PC-3 (cell line): Measurements from ENCODE around the gene DIP2B. TPM values are rescaled to one million over a fixed set of nuclear protein-coding genes. Genes with fewer than 3 reads are reported as not detected.
"Not testable (repeated sequence)": the region's sequence is repeated elsewhere in the genome, so short reads cannot be mapped to it uniquely, and the experiment has no call there.

Source experiments
- ATAC-seq: fragments of 200-7000 bp; cut with Tn5 transposase; 2 replicates; pipeline ENCODE4 v1.9.1; 2020; ENCODE audit warnings: mild to moderate bottlenecking, moderate library complexity
- BruUV-seq: library from RNA; stranded (reverse); fragments of 400-500 nt; replicated peaks from 2 replicates; lab custom pipeline; 2021; lab: Mats Ljungman, UMichigan
- CTCF ChIA-PET: fragments of 300-600 bp; sonication (Branson Sonifier 250); formaldehyde crosslinking; loops from one replicate; lab custom pipeline; 2022; ENCODE audit warnings: antibody characterized with exemption; lab: Charles Lee
- POLR2A ChIA-PET: fragments of 300-600 bp; sonication (Branson Sonifier 250); formaldehyde crosslinking; loops from one replicate; lab custom pipeline; 2022; ENCODE audit warnings: antibody characterized with exemption; ENCODE audit not compliant: unreplicated experiment; lab: Charles Lee
- DNase-seq: peaks from one replicate; pipeline ENCODE4 v3.0.0-alpha.2; 2015
- H2AFZ ChIP-seq: fragments of 300-600 bp; sonication (generic); 2 replicates; pipeline ENCODE4 v1.6.0; 2016; ENCODE audit warnings: antibody characterized with exemption, low read length
- H3F3A ChIP-seq: fragments of 300-600 bp; sonication (generic); one replicate; pipeline ENCODE4 v1.6.0; 2017; ENCODE audit warnings: antibody characterized with exemption, low read length, control low read depth, mild to moderate bottlenecking; ENCODE audit not compliant: unreplicated experiment
- H3K27ac ChIP-seq: fragments of 300-600 bp; sonication (generic); 2 replicates; pipeline ENCODE4 v1.5.1; 2016; ENCODE audit warnings: mild to moderate bottlenecking, low read length
- H3K27me3 ChIP-seq: fragments of 300-600 bp; sonication (generic); 2 replicates; pipeline ENCODE4 v1.6.1; 2016; ENCODE audit warnings: low read length, mixed read lengths
- H3K36me3 ChIP-seq: fragments of 300-600 bp; sonication (generic); 2 replicates; pipeline ENCODE4 v1.6.1; 2016; ENCODE audit warnings: low read depth, mixed run types, low read length, mixed read lengths
- H3K4me1 ChIP-seq: fragments of 300-600 bp; sonication (generic); 2 replicates; pipeline ENCODE4 v1.5.1; 2016; ENCODE audit warnings: low read length; ENCODE audit not compliant: insufficient read depth
- H3K4me2 ChIP-seq: fragments of 300-600 bp; sonication (generic); 2 replicates; pipeline ENCODE4 v1.6.0; 2016; ENCODE audit warnings: low read length
- H3K4me3 ChIP-seq: fragments of 300-600 bp; sonication (generic); 2 replicates; pipeline ENCODE4 v1.5.1; 2016; ENCODE audit warnings: mild to moderate bottlenecking, low read length, mixed read lengths
- H3K79me2 ChIP-seq: fragments of 300-600 bp; sonication (generic); 2 replicates; pipeline ENCODE4 v1.6.1; 2017; ENCODE audit warnings: low read length, mixed read lengths
- H3K9ac ChIP-seq: fragments of 300-600 bp; sonication (generic); 2 replicates; pipeline ENCODE4 v1.6.0; 2016; ENCODE audit warnings: mild to moderate bottlenecking, low read length
- H3K9me2 ChIP-seq: fragments of 300-600 bp; sonication (generic); replicated peaks from 2 replicates; pipeline ENCODE4 v1.6.1; 2016; ENCODE audit warnings: mixed run types, low read length, mixed read lengths
- H3K9me3 ChIP-seq: fragments of 300-600 bp; sonication (generic); 2 replicates; pipeline ENCODE4 v1.6.1; 2016; ENCODE audit warnings: low read length, mixed read lengths
- H4K20me1 ChIP-seq: fragments of 300-600 bp; sonication (generic); 2 replicates; pipeline ENCODE4 v1.6.1; 2016; ENCODE audit warnings: low read length, mixed read lengths
- CTCF ChIP-seq: fragments of 300-600 bp; sonication (generic); conservative IDR thresholded peaks from 2 replicates; pipeline ENCODE4 v1.5.1; 2017; ENCODE audit warnings: antibody characterized with exemption, low read depth, mild to moderate bottlenecking, low read length
- EZH2 ChIP-seq: fragments of 300-600 bp; sonication (generic); IDR thresholded peaks from one replicate; pipeline ENCODE4 v1.6.1; 2017; ENCODE audit warnings: antibody characterized with exemption, mild to moderate bottlenecking, low read length; ENCODE audit not compliant: unreplicated experiment
- EZH2phosphoT487 ChIP-seq: fragments of 300-600 bp; sonication (generic); IDR thresholded peaks from 2 replicates; pipeline ENCODE4 v1.6.1; 2018; ENCODE audit warnings: mild to moderate bottlenecking, antibody characterized with exemption, low read length, borderline replicate concordance
- intact Hi-C: fragments of 100-400 bp; cut with micrococcal nuclease; formaldehyde crosslinking; loops from 2 replicates; pipeline ENCODE4 v1.9.0; 2023
- total RNA-seq: library from RNA; depleted of rRNA; stranded (reverse); fragments of >200 nt; gene quantifications from 2 replicates; pipeline ENCODE4 v1.2.3, GENCODE V29; 2014

The DIP2B gene
- total RNA-seq, 1 experiment from 2014 or later = 36.3 TPM

GRCh38 chr12:50556273-50556672 is 51.5 kb downstream of the DIP2B start:
- Histone ChIP-seq H3K4me2 (peak overlapping the region; percentile 58), H3F3A (no peaks in the 10 kb centered on the region), H3K9me3 (no peaks in the 10 kb centered on the region), H3K27ac (peak overlapping the region; percentile 88), H2AFZ (no peak overlapping the region), H3K27me3 (no peaks in the 10 kb centered on the region), H3K9ac (peak overlapping the region; percentile 60), H4K20me1 (no peaks in the 10 kb centered on the region), H3K4me1 (peaks cover 26% of the 10 kb centered on the region), H3K9me2 (no peaks in the 10 kb centered on the region), H3K79me2 (peaks cover 83% of the 10 kb centered on the region), H3K4me3 (no peak overlapping the region; the same call in 1 of the 2 replicates), H3K36me3 (no peaks in the 10 kb centered on the region; the same call in 1 of the 2 replicates)
- POLR2A ChIA-PET = interaction anchor here (0.6 kb wide), 1 partner anchor 27 kb away, joined by 3 read pairs; no protein-coding TSS in a partner anchor
- peak; percentile 91 for ATAC-seq
- CTCF ChIA-PET = no interaction called here
- intact Hi-C loops = loop anchor here (2.0 kb wide), 1 partner anchor 13 kb away; no protein-coding TSS in a partner anchor
- no TSS peak for BruUV-seq
- peak; percentile 79 for DNase-seq
- TF ChIP-seq EZH2phosphoT487 = no peak
- TF ChIP-seq CTCF = no peak
- no peak for TF ChIP-seq EZH2

- intact Hi-C loops = loop anchor here (2.0 kb wide), 1 partner anchor 14 kb away; no protein-coding TSS in a partner anchor
- H3K9me2 ChIP-seq, H3K36me3 ChIP-seq, H4K20me1 ChIP-seq, H3K27me3 ChIP-seq, H3K9me3 ChIP-seq, H3F3A ChIP-seq, CTCF ChIA-PET, BruUV-seq, H2AFZ ChIP-seq: not testable (repeated sequence)
- peaks cover 26% of the 10 kb centered on the region for H3K4me1 ChIP-seq
- peak; percentile 83 for DNase-seq
- peak; percentile 52 for ATAC-seq
- POLR2A ChIA-PET = interaction anchor here (0.5 to 0.6 kb wide), 2 partner anchors 27 to 404 kb away, joined by 3 read pairs; no protein-coding TSS in a partner anchor
- peak overlapping the region; percentile 11; the same call in 1 of the 2 replicates for H3K4me3 ChIP-seq
- H3K79me2 ChIP-seq = peaks cover 83% of the 10 kb centered on the region
- peak overlapping the region; percentile 58 for H3K4me2 ChIP-seq
- peak overlapping the region; percentile 60 for H3K9ac ChIP-seq
- peak overlapping the region; percentile 88 for H3K27ac ChIP-seq
Observed at GRCh38 chr12:50556796-50557195, 52.0 kb downstream of the DIP2B start.

- no TSS peak for BruUV-seq
- POLR2A ChIA-PET = no interaction called here
Observed at GRCh38 chr12:50557421-50557820, 52.6 kb downstream of the DIP2B start.

More at GRCh38 chr12:50557421-50557820, 52.6 kb downstream of the DIP2B start:
- Histone ChIP-seq H3K4me3 (no peak overlapping the region), H3K9ac (peak overlapping the region; percentile 60), H3K9me2 (no peaks in the 10 kb centered on the region), H3K4me2 (peak overlapping the region; percentile 58), H3K79me2 (peaks cover 84% of the 10 kb centered on the region), H3K4me1 (peaks cover 26% of the 10 kb centered on the region), H3K27me3 (no peaks in the 10 kb centered on the region), H3K9me3 (no peaks in the 10 kb centered on the region), H3K36me3 (no peaks in the 10 kb centered on the region; the same call in 1 of the 2 replicates), H2AFZ (no peak overlapping the region), H3K27ac (peak overlapping the region; percentile 88), H4K20me1 (no peaks in the 10 kb centered on the region), H3F3A (no peaks in the 10 kb centered on the region)
- CTCF ChIA-PET = no interaction called here
- no peak for ATAC-seq
- intact Hi-C loops = loop anchor here (2.0 kb wide), 1 partner anchor 15 kb away; no protein-coding TSS in a partner anchor
- TF ChIP-seq EZH2phosphoT487 = no peak
- TF ChIP-seq EZH2 = no peak
- TF ChIP-seq CTCF = no peak
- DNase-seq = no peak
